NCI-H2227 (cell line): ENCODE measurements around the gene POTEM.
"Not testable (repeated sequence)": the region's sequence is repeated elsewhere in the genome, so short reads cannot be mapped to it uniquely, and the experiment has no call there.

Experiments used
- DNase-seq: peaks from one replicate; lab custom pipeline; 2025; ENCODE audit not compliant: unreplicated experiment; lab: John Stamatoyannopoulos, UW

POTEM gene

DNA sequence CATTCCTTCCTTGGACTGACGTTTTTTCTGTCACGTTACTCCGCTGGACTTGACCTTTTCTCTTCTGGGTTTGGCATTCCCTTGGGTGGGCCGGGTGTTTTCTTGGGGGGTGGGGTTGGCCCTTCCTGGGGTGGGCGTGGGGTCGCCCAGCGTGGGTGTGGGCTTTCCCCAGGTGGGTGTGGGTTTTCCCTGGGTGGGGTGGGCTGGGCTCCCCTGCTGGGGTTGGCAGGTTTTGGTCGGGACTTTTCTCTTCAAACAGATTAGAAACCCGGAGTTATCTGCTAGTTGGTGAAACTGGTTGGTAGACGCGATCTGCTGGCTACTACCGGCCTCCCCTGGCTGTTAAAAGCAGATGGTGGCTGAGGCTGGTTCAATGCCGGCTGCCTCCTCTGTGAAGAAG, at the start of gene POTEM:
Gene POTEM, plus strand, starts transcription at position 301 of the 400 bp plus-strand sequence. Its CDS starts 52 bp downstream, at position 353.
- not testable (repeated sequence) for DNase-seq

DNA sequence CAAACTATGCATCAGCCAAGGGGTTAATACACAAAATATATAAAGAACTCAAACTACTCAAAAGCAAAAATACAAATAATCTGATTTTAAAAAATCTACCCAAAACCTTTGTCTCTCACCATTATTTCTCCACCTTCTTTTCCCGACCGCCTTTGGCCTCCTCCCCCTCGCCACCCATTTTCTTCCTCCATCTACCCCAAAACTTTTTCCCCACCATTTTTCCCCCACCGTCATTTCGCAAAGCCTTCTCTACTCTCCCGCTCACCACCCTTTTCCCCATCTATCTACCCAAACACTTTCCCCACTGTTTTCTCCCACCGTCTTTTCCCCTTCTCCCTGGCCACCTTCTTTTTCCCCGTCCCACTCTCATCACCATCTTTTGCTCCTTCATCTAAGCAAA, 48.9 kb upstream of the POTEM start:
- DNase-seq = not testable (repeated sequence)

GRCh38 chr14:18920052-18920451, 47.2 kb upstream of the POTEM start:
- not testable (repeated sequence) for DNase-seq

DNA sequence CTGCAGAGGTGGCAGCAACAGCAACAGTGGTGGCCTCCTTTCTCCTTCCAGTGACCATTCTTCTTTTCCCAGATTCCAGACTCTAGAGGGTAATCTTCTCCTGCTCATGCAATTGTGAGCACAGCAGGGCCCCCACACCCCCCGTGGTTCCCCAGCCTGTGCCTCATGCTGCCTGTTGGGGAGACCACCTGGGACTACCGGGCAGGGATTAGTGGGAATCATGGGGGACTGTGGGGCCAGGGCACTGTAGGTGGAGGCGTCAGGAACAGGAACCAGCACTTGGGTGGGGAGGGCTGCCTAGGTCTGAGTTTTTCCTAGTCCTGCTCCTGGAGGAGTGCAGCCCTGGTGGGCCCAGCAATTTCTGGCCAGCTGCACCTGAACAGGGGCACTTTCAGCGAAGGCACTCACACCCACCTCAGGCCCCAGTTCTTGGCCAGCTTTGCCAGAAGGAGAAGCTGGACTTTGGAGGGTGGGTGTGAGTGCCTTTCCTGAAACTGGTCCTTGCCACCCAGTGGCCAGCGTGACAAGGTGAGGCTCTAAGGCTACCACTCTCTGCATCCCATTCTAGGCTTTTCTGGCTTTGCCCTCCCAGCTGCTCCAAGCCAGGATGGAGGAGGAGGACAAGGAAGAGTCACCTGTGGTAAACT, 46.1 kb upstream of the POTEM start:
- DNase-seq = not testable (repeated sequence)

GRCh38 chr14:18936848-18937247, 30.4 kb upstream of the POTEM start:
- DNase-seq = not testable (repeated sequence)

DNA sequence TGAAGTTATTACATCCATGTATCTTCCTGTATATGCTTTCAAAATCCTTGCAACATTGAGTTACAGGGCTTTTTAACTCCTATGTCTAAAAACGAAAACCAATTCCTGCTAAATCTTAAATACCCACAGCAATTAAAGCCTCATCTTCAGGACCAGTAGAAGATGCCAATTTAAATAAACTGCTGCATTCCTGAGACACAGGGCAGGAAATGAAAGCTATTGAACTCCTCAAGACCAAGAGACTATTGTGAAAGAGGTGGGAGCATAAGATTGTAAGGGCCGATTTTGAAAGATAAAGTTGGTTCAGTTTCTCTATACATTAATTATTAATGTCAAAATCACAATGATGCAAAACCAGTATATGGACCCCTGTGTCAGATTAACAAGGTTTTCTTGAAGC, 28.5 kb upstream of the POTEM start:
- DNase-seq = not testable (repeated sequence)

DNA sequence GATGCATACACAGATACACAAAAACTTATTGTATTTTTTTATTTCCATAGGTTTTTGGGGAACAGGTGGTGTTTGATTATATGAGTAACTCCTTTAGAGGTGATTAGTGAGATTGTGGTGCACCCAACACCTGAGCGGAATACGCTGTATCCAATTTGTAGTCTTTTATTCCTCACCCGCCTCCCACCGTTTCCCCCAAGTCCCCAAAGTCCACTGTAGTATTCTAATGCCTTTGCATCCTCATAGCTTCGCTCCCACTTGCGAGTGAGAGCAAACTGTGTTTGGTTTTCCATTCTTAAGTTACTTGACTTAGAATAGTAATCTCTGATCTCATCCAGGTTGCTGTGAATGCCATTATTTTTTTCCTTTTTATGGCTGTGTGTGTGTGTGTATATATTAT, 17.3 kb upstream of the POTEM start:
- DNase-seq = not testable (repeated sequence)

DNA sequence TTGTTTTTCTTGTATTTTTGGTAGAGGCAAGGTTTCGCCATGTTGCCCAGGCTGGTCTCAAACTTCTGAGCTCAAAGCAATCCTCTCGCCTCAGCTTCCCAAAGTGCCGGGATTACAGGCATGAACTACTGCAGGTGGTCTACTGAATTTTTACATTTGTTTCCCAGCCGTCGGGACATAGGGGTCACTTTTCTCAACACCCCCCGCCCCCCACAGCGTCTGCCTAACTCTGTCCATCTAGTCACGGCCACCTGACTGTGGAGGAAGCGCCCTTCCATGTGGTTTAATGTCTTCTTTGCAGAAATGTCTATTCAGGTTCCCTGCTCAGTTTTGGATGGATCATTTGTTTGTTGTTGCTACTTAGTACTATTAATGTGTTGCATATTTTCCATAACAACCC, 14.1 kb upstream of the POTEM start:
- DNase-seq = not testable (repeated sequence)

DNA sequence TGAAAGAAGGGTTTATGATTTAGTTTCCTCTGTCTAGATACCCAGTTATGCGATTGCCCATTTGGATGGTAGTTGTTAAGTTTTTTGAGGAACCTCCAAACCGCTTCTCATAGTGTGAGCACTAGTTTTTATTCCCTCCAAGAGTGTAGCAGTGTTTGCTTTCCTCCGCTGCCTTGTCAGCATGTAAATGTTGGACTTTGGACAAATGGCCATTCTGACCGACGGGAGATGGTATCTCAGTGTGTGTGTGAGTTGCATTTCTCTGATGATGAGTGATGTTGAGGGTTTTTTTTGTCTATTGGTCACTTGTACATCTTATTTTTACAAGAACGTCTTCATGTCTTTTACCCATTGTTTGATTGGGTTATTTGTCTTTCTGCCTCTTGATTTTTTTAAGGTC, 11.4 kb upstream of the POTEM start:
- not testable (repeated sequence) for DNase-seq

DNA sequence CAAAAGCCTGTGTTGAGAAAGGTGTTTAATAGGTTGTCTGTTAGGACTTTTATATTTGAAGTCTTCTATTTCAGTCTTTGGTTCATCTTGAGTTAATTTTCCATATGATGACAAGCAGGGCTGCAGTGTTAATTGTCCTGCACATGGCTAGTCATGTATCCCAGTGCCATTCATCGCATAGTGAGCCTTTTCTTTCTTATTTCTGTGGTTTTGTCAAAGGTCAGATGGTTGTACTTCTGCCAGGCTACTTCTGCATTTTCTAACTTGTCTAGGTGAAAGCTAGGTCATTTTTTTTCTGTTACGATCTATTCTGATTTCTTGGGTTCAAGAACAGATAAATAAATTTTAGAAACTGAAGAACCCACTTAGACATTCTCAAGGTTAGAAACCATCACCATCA, 5.7 kb upstream of the POTEM start:
- DNase-seq = not testable (repeated sequence)

DNA sequence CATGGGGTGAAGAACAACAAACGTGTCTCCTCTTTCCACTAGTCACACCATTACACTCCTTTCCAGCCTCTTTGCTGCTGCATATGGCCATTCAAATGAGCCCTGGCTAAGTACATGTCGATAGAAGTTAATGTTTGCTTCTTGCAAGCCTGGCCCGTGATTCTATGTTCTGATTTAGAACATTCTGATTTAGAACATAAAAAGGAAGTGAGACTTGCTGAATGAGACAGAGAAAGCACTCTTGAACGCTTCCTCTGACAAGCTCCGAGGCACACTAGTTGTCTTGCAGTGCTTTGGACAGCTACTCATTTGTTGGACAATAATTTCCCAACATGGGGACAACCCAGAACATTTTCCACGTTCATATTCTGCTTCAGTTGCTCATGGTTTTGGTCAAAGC, 5.1 kb upstream of the POTEM start:
- not testable (repeated sequence) for DNase-seq

GRCh38 chr14:18963276-18963675, 4.0 kb upstream of the POTEM start:
- DNase-seq = not testable (repeated sequence)

- DNase-seq = not testable (repeated sequence)
Measured at GRCh38 chr14:18964878-18965277, 2.4 kb upstream of the POTEM start.

DNA sequence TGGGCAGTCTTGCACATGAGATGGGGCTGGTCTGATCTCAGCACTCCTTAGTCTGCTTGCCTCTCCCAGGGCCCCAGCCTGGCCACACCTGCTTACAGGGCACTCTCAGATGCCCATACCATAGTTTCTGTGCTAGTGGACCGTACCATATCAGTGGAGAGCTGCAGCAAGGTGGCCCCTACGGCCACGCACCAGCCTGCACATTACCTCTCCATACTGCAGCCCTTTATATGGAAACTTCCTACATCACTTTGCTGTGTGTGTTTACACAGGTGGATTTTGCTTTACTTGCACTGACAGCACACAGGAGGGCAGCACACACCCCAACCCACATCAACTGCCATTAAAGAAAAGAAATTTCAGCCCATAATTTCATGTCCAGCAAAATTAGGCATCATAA, 35.3 kb downstream of the POTEM start:
- not testable (repeated sequence) for DNase-seq

- not testable (repeated sequence) for DNase-seq
Measured at GRCh38 chr14:19006490-19006889, 39.3 kb downstream of the POTEM start.

GRCh38 chr14:19007678-19008077, 40.4 kb downstream of the POTEM start:
- DNase-seq = not testable (repeated sequence)

- DNase-seq = not testable (repeated sequence)
Measured at GRCh38 chr14:19011029-19011428, 43.8 kb downstream of the POTEM start.

- not testable (repeated sequence) for DNase-seq
Measured at GRCh38 chr14:19011703-19012102, 44.5 kb downstream of the POTEM start.

DNA sequence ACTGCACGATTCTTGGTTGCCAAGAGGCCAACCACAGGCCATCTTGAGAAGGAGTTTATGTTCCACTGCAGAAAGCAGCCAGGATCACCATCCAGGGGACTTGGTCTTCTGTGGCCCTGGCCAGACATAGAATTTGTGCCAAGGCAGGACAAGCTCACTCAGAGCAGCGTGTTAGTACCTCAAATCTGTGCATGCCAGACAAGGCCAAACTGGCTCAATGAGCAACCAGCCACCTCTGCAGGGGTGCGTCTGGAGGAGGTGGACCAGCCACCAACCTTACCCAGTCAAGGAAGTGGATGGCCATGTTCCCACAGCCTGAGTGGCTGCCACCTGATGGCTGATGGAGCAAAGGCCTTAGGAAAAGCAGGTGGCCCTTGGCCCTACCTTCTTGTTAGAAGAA, 48.0 kb downstream of the POTEM start:
- not testable (repeated sequence) for DNase-seq

DNA sequence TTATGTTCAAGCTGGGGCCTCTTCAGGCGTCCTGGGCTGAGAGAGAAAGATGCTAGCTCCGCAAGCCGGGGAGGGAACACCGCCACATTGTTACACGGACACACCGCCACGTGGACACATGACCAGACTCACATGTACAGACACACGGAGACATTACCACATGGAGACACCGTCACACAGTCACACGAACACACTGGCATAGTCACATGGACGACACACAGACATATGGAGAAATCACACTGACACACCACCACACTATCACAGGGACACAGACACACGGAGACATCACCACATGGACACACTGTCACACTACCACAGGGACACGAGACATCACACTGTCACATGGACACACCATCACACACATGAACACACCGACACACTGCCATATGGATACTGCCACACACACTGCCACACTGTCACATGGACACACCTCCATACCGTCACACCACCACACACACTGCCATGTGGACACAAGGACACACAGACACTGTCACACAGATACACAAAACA, 57.9 kb downstream of the POTEM start:
- not testable (repeated sequence) for DNase-seq

DNA sequence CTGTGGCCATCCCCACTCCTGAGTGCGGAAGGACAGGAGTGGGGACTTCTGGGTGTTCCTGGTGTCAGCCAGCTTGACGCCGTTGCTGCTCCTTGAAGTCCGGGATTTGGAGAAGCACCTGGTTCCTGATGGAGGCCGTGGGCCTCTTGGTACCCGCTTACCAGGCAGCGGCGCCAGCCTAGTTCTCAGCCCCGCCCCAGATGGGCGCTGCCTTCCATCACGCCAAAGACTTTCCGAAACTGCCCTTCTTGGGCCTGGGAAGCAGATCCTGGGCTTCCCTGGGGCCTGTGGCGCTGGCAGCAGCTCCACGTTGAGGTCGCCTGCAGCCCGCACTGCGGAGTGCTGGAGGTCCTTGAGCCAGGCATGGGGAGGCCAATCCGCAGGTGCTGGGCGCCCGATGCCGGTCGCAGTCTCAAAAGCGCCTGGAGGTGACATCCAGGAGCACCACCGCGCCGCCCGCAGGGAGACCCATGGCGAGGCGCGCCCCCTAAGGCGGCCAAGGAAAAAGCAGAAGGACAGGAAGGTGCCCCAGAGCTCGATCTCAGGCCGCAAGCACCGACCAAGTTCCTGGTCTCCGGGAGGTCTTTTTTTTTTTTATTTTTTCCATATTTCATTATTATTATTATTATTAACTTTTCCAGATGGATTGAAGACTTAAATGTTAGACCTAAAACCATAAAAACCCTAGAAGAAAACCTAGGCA, 59.6 kb downstream of the POTEM start:
- not testable (repeated sequence) for DNase-seq

GRCh38 chr14:19027895-19028294, 60.7 kb downstream of the POTEM start:
- DNase-seq = not testable (repeated sequence)
